Upper lobe of left lung (tissue), 6 donors: ENCODE data around the gene LPXN. TPM values are rescaled to one million over a fixed set of nuclear protein-coding genes. Genes with fewer than 3 reads are reported as not detected.

ENCODE experiments used
- ATAC-seq, 2 donors: fragments of 200-7000 bp; cut with Tn5 transposase; one replicate each; pipeline ENCODE4 v1.9.1; 2022; ENCODE audit warnings: mild to moderate bottlenecking in 2 of 2, moderate library complexity in 2 of 2; ENCODE audit not compliant: low FRiP score in 2 of 2
- DNase-seq, 2 donors: peaks; one replicate each; pipeline ENCODE4 v3.0.0-alpha.2; 2019 to 2020
- H3K27ac ChIP-seq, 4 donors: fragments of 200-600 bp; sonication (generic); one replicate each; pipeline ENCODE4 v1.5.1; 2016 to 2019
- H3K27me3 ChIP-seq, 4 donors: fragments of 200-600 bp; sonication (generic); one replicate each; pipeline ENCODE4 v1.5.1; 2017 to 2019
- H3K36me3 ChIP-seq, 4 donors: fragments of 200-600 bp; sonication (generic); one replicate each; pipeline ENCODE4 v1.5.1; 2016 to 2019
- H3K4me1 ChIP-seq, 4 donors: fragments of 200-600 bp; sonication (generic); one replicate each; pipeline ENCODE4 v1.5.1; 2018 to 2019
- H3K4me3 ChIP-seq, 4 donors: fragments of 200-600 bp; sonication (generic); one replicate each; pipeline ENCODE4 v1.5.1; 2017 to 2019; ENCODE audit warnings: mild to moderate bottlenecking in 2 of 4, moderate library complexity in 1 of 4
- H3K9me3 ChIP-seq, 4 donors: fragments of 200-600 bp; sonication (generic); one replicate each; pipeline ENCODE4 v1.5.1; 2018 to 2019
- EP300 ChIP-seq, 4 donors: sonication (generic); formaldehyde crosslinking; IDR thresholded peaks; one replicate each; pipeline ENCODE4 v1.5.1; 2017; ENCODE audit warnings: antibody characterized with exemption in 4 of 4, control low read depth in 2 of 4
- POLR2A ChIP-seq, 4 donors: fragments of 450-650 bp; IDR thresholded peaks; one replicate each; pipeline ENCODE4 v1.5.1; 2016 to 2017; ENCODE audit warnings: antibody characterized with exemption in 4 of 4, mild to moderate bottlenecking in 2 of 4
- POLR2AphosphoS5 ChIP-seq, 2 donors: sonication (generic); formaldehyde crosslinking; IDR thresholded peaks; one replicate each; pipeline ENCODE4 v1.5.1; 2017; ENCODE audit warnings: antibody characterized with exemption in 2 of 2
- WGBS, 2 donors: methylation state at CpG; one replicate each; pipeline ENCODE4 v1.1.5; 2017 to 2018; 5-methylcytosine and 5-hydroxymethylcytosine counted together
- total RNA-seq, 6 donors: library from RNA; depleted of rRNA in 4 of 6; stranded (reverse); fragments of >200 nt in 4 of 6; gene quantifications; one replicate each; pipeline versions ENCODE4 v1.1.0 to v1.2.1, GENCODE V29; 2016 to 2021
- TF ChIP-seq, protein P1 (sequence below), 6 experiments: fragments of 450-650 bp in 4 of 6; fragments of 200-600 bp in 2 of 6; sonication (generic) in 2 of 6; IDR thresholded peaks; one replicate each; pipeline ENCODE4 v1.5.1; 2016 to 2019; ENCODE audit warnings: antibody characterized with exemption in 6 of 6
- donor health status: DM: no; HTN: no; CAD: no; lungs with moderate emphysema.
- donor health status: DM: no; HTN: yes; CAD: no; lungs with severe emphysema.

Gene LPXN
- 10 to 100 TPM; 17.2 to 52.8 (median 34.1) TPM for total RNA-seq

GRCh38 chr11:58575377-58576020 is at the start of gene LPXN:
Gene LPXN, minus strand, starts transcription at chr11:58575856. Its CDS starts 84 bp downstream, at chr11:58575772.
- 36 to 60% methylated on average over 6 of the region's 6 CpGs for WGBS, 2 donors
- peaks cover 40 to 45% (median 41%) of the 10 kb centered on the region in 4 donors for H3K4me1 ChIP-seq

DNA sequence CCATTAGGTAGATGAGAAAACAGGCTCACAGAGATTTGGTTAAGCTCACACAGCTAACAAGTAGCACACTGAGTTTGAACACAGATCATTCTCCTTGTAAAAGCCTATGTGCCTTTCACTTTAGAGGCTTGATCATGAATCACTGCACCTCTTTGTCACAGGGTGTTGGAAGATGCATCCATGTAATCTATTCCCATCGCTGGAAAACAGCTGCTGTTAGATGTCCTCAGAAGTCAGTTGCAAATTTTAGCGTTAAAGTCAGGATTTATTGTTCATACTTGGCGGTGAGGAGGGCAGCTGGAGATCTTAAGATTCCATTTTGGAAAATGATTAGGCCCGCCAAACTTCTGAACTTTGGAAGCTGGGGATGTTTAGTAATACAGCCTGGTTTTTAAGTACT is 49.4 kb upstream of the LPXN start:
- DNase-seq (no peak), ATAC-seq (no peak)
- no peak overlapping the region for H3K4me3 ChIP-seq
- no peaks in the 10 kb centered on the region for H3K9me3 ChIP-seq
- WGBS, 2 donors: 96 to 100% methylated on average over 4 of the region's 4 CpGs
- no peak overlapping the region for H3K27ac ChIP-seq
- peaks cover 0 to 11% (median 7%) of the 10 kb centered on the region in 4 donors for H3K4me1 ChIP-seq
- peaks cover 0 to 62% (median 21%) of the 10 kb centered on the region in 4 donors for H3K36me3 ChIP-seq
- TF ChIP-seq POLR2AphosphoS5 (IDR thresholded peaks at IDR 0.05) (no peak), EP300 (IDR thresholded peaks at IDR 0.05) (no peak), POLR2A (IDR thresholded peaks at IDR 0.05) (no peak)
- TF ChIP-seq, protein P1, sequence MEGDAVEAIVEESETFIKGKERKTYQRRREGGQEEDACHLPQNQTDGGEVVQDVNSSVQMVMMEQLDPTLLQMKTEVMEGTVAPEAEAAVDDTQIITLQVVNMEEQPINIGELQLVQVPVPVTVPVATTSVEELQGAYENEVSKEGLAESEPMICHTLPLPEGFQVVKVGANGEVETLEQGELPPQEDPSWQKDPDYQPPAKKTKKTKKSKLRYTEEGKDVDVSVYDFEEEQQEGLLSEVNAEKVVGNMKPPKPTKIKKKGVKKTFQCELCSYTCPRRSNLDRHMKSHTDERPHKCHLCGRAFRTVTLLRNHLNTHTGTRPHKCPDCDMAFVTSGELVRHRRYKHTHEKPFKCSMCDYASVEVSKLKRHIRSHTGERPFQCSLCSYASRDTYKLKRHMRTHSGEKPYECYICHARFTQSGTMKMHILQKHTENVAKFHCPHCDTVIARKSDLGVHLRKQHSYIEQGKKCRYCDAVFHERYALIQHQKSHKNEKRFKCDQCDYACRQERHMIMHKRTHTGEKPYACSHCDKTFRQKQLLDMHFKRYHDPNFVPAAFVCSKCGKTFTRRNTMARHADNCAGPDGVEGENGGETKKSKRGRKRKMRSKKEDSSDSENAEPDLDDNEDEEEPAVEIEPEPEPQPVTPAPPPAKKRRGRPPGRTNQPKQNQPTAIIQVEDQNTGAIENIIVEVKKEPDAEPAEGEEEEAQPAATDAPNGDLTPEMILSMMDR (IDR thresholded peaks at IDR 0.05): no peak
- H3K27me3 ChIP-seq: no peaks in the 10 kb centered on the region

More at GRCh38 chr11:58575377-58576020, at the start of gene LPXN:
- ATAC-seq (no peak), DNase-seq (peak in 1 of 2 donors; percentile 54)
- peak within 1 kb of the TSS; percentile 75 to 100 (median 97) for H3K27ac ChIP-seq
- no peaks in the 10 kb centered on the region for H3K9me3 ChIP-seq
- peak within 1 kb of the TSS in 3 of 4 donors; percentile 9 to 36 (median 34) for H3K4me3 ChIP-seq
- H3K36me3 ChIP-seq: no peaks in the 10 kb centered on the region
- H3K27me3 ChIP-seq: no peaks in the 10 kb centered on the region
- TF ChIP-seq, protein P1 (IDR thresholded peaks at IDR 0.05): no peak
- TF ChIP-seq POLR2AphosphoS5 (IDR thresholded peaks at IDR 0.05) (peak; percentile 22 to 64), POLR2A (IDR thresholded peaks at IDR 0.05) (peak in 1 of 4 donors; percentile 60)

- 80 to 85% methylated on average over 2 of the region's 2 CpGs for WGBS, 2 donors
- H3K27ac ChIP-seq: no peak within 1 kb of the TSS
- H3K27me3 ChIP-seq: no peaks in the 10 kb centered on the region
- H3K4me3 ChIP-seq: no peak within 1 kb of the TSS
- H3K36me3 ChIP-seq: peaks cover 5 to 89% (median 42%) of the 10 kb centered on the region in 4 donors
- DNase-seq (no peak), ATAC-seq (no peak)
- H3K9me3 ChIP-seq: no peaks in the 10 kb centered on the region
- peaks cover 0 to 7% (median 4%) of the 10 kb centered on the region in 4 donors for H3K4me1 ChIP-seq
- TF ChIP-seq, protein P1 (IDR thresholded peaks at IDR 0.05): no peak
These were observed 46.7 kb upstream of the LPXN start, which contains the start of gene CNTF for GRCh38 chr11:58622344-58622743. Gene CNTF, plus strand, starts transcription at chr11:58622665. Its CDS starts 88 bp downstream, at chr11:58622753.

DNA sequence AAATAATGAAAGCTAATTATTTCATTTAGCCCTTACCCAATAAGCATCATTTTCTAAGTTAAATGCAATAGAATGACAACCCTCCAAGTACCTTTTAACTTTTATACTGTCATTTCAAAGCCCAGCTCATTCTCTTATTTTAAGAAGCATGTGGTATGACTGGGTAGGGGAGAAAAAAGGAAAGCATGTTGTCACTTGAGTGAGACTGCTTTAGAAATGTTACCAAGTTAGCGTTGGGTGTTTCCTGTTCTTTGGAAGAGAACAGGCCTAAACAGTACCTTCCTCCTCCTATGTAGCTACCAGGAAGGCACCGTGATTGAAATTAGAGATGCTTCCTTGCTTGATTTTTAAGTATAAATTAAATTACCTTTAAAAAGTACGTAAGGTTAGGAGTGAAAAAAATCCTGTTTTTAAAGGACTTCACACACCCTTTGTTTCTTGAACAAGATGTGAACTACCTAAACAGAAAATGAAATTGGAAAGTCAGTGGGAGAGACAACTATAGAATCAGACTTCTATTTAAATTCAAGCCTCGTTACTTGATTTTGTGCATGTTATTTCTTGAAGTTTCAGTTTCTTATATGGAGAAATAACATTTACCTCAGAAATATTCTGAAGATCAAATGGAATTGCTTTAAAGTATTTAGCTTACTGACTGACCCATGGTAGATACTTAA is 46.1 kb upstream of the LPXN start:
- DNase-seq (no peak), ATAC-seq (no peak)
- Histone ChIP-seq H3K4me3 (no peak overlapping the region), H3K4me1 (peaks cover 0 to under 1% (median 0%) of the 10 kb centered on the region in 4 donors), H3K27ac (no peak overlapping the region), H3K9me3 (no peaks in the 10 kb centered on the region), H3K27me3 (no peaks in the 10 kb centered on the region), H3K36me3 (peaks cover 5 to 91% (median 46%) of the 10 kb centered on the region in 4 donors)
- TF ChIP-seq EP300 (IDR thresholded peaks at IDR 0.05) (no peak), POLR2A (IDR thresholded peaks at IDR 0.05) (no peak), POLR2AphosphoS5 (IDR thresholded peaks at IDR 0.05) (no peak)
- TF ChIP-seq, protein P1 (IDR thresholded peaks at IDR 0.05): no peak
- 75 to 86% methylated on average over 4 of the region's 4 CpGs for WGBS, 2 donors
